ENCODE data around the gene PAX9.
"Not testable (repeated sequence)": the region's sequence is repeated elsewhere in the genome, so short reads cannot be mapped to it uniquely, and the experiment has no call there.

The PAX9 gene

DNA sequence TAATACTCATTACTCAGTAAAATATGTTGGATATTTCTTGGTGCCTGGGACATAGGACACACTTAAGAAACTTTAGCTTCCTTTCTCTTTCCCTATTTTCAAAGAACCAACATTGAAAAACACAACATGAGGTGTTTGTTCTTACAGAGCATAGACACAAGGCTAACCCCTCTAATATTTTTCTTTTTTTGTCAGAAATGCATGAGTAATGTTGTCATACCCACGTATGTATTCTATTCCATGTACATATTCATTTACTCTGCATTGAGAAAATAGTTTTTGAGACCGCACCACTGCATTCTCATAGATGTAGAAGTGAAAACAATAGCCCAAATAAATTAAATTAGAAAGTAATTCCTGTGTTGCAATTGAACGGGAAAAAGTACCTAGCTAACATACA lies 13.0 kb downstream of the PAX9 start:
- Mint-ChIP-seq H3K36me3 (ENCODE audit: low read depth) (no peaks in the 10 kb centered on the region), H3K9me3 (no peaks in the 10 kb centered on the region), H3K4me1 (ENCODE audit: low read depth) (no peaks in the 10 kb centered on the region), H3K4me3 (no peak overlapping the region), H3K27ac (no peak overlapping the region), H3K27me3 (ENCODE audit: low read depth) (peaks cover 8% of the 10 kb centered on the region)
- no peak for DNase-seq (ENCODE audit: low spot score)

DNA sequence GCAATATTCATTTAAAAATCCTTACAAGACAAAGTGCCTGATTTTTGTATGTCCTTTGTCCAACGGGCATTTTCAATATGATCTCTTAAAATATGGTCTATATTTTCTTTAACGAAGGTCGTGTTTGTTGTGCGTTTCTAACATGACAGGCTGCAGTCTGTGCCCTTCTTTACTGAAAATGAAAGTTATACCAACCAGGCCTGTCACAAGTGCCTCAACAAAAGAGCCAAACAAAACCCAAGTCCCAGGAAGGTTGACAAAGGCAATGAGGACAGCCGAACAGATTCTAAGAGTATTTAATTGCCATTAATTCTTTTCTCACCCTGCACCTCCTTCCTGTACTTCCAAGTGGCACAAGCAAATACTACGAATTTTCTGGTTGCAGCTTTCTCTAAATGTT lies 13.9 kb downstream of the PAX9 start:
- Mint-ChIP-seq H3K27ac (no peak overlapping the region), H3K4me1 (ENCODE audit: low read depth) (no peaks in the 10 kb centered on the region), H3K4me3 (no peak overlapping the region), H3K9me3 (no peaks in the 10 kb centered on the region), H3K36me3 (ENCODE audit: low read depth) (no peaks in the 10 kb centered on the region), H3K27me3 (ENCODE audit: low read depth) (peaks cover 8% of the 10 kb centered on the region)
- DNase-seq (ENCODE audit: low spot score), result no peak

DNA sequence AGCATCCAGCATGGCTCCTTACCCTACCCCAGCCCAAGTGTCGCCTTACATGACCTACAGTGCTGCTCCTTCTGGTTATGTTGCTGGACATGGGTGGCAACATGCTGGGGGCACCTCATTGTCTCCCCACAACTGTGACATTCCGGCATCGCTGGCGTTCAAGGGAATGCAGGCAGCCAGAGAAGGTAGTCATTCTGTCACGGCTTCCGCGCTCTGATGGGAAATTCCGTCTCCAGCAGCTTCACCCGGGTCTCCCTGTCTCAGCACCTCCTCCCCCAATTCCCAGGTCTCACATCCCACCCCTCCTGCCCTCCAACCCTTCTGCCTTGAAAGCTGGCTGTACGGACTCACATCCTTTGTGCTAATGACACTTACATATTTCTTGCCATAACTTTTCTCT lies 14.6 kb downstream of the PAX9 start:
- peaks cover 8% of the 10 kb centered on the region for H3K27me3 Mint-ChIP-seq (ENCODE audit: low read depth)
- H3K36me3 Mint-ChIP-seq (ENCODE audit: low read depth), result no peaks in the 10 kb centered on the region
- no peak overlapping the region for H3K27ac Mint-ChIP-seq

DNA sequence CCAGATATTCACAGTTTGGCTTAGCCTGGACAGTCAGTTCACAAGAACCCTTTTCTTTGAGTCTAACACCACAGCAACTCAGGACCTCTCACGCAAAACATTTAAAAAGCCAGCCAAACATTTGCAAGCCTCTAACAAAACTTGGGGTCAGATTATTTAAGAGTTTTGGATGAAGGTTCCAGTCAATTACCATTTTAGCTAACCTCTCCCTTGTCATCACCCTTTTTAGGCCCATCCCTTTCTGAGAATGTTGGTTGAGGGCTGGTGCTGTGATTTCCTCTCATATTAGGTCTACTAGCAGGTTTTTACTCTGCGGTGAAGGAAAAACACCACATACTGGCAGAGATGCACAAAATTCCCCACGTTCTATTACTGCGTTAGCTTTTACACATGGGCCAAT lies 20.7 kb downstream of the PAX9 start:
- H3K4me3 Mint-ChIP-seq, result no peak overlapping the region
- H3K36me3 Mint-ChIP-seq (ENCODE audit: low read depth), result no peaks in the 10 kb centered on the region
- H3K9me3 Mint-ChIP-seq, result no peaks in the 10 kb centered on the region
- no peak overlapping the region for H3K27ac Mint-ChIP-seq
- peaks cover under 1% of the 10 kb centered on the region for H3K27me3 Mint-ChIP-seq (ENCODE audit: low read depth)
- H3K4me1 Mint-ChIP-seq (ENCODE audit: low read depth), result no peaks in the 10 kb centered on the region
- no peak for DNase-seq (ENCODE audit: low spot score)

More for the DNA sequence above, 14.6 kb downstream of the PAX9 start:
- Mint-ChIP-seq H3K4me1 (ENCODE audit: low read depth) (no peaks in the 10 kb centered on the region), H3K9me3 (no peaks in the 10 kb centered on the region), H3K4me3 (no peak overlapping the region)
- DNase-seq (ENCODE audit: low spot score), result no peak

DNA sequence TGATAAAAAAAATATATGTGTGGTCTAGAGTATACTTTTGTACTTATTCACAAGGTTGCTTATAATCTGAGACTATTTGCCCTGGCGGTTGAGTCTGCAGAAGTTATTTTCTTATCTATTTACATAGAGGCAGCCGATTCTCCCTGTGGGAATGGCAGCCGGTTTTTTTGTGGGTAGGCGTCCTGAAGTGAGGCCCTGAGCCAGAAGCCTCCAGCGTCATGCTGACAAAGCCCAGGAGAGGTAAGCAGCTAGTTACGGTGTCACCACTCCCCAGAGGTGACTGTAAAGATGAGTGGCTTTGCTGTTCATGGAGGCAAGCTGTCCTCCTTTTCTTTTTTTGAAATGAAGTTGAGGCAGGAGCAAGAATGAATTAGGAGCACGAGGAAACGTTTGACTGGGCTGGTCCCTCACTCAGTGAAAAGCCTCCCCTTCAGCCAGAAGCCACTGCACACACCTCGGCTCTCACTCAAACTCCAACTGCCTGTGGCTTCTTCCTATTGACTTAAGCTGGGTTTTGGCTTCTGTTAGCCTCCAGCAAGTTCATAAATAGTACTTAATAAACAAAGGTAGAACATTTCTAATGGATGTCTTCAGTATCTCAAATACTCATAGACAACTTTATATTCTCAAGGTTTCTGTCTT lies 21.5 kb downstream of the PAX9 start:
- no peak for DNase-seq (ENCODE audit: low spot score)
- no peak overlapping the region for H3K27ac Mint-ChIP-seq
- no peaks in the 10 kb centered on the region for H3K4me1 Mint-ChIP-seq (ENCODE audit: low read depth)
- no peaks in the 10 kb centered on the region for H3K27me3 Mint-ChIP-seq (ENCODE audit: low read depth)
- H3K9me3 Mint-ChIP-seq, result no peaks in the 10 kb centered on the region
- H3K4me3 Mint-ChIP-seq, result no peak overlapping the region
- H3K36me3 Mint-ChIP-seq (ENCODE audit: low read depth), result no peaks in the 10 kb centered on the region

DNA sequence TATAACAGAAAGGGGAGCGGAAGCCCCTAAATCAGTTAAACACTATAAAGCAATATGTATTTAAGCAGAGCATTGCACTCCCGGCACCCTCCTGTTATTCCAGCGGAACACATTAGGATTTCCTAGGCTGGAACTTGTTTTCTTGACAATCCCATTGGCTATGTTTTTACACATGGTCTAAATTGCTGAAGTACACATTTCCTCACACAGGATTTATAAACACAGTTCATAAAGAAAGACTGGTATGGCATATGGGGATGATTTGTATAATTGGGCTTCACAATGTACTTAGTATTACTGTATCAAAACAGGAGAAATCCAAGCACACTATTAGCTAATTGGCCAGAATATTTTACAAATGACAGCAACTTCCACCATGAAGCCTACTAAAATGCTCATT lies 23.3 kb downstream of the PAX9 start:
- no peaks in the 10 kb centered on the region for H3K9me3 Mint-ChIP-seq
- H3K4me3 Mint-ChIP-seq, result no peak overlapping the region
- no peak for DNase-seq (ENCODE audit: low spot score)
- H3K36me3 Mint-ChIP-seq (ENCODE audit: low read depth), result no peaks in the 10 kb centered on the region
- H3K27ac Mint-ChIP-seq, result no peak overlapping the region
- H3K4me1 Mint-ChIP-seq (ENCODE audit: low read depth), result no peaks in the 10 kb centered on the region
- no peaks in the 10 kb centered on the region for H3K27me3 Mint-ChIP-seq (ENCODE audit: low read depth)

DNA sequence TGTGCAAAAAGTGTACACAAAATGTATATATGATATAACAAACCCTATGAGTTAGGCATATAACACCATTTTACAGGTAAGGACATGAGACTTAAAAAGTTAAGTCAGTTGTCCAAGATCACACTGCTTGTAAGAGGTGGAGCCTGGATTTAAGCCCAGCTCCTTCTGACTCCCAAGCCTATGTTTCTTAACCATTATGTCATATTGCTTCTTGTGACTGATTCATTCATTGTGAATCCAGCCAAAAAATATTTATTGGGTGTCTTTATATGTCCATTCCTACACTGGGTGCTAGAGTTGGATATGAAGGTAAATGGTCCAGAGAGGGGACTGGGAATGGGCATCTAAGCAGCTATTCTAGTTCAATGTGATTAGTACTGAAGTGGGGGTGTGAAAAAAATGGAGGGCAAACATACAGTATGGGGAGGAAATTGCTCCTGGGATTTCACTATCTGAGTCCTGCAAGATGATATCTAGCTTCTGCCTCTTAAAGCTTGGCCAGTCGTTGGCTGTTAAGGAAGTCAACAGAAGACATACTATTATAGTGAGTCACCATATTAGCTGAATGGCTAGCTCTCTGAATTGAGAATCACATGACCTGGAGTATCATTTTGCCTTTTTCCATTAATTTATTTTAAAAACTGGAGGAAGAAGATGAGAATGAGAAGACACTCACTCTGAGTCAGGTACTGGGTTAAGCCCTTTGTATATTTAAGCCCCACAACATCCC lies 28.8 kb downstream of the PAX9 start:
- Mint-ChIP-seq H3K36me3 (ENCODE audit: low read depth) (no peaks in the 10 kb centered on the region), H3K4me3 (no peak overlapping the region), H3K27ac (no peak overlapping the region), H3K27me3 (ENCODE audit: low read depth) (no peaks in the 10 kb centered on the region), H3K4me1 (ENCODE audit: low read depth) (no peaks in the 10 kb centered on the region), H3K9me3 (no peaks in the 10 kb centered on the region)
- DNase-seq (ENCODE audit: low spot score), result no peak

DNA sequence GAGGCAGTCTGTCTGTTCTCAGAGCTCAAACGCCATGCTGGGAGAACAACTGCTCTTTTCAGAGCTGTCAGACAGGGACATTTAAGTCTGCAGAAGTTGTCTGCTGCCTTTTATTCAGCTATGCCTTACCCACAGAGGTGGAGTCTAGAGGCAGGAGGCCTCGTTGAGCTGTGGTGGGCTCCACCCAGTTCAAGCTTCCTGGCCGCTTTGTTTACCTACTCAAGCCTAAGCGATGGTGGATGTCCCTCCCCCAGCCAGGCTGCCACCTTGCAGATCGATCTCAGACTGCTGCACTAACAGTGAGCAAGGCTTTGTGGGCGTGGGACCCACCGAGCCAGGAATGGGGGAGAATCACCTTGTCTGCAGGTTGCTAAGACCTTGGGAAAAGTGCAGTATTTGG lies 37.8 kb downstream of the PAX9 start:
- H3K27ac Mint-ChIP-seq; H3K27me3 Mint-ChIP-seq (ENCODE audit: low read depth); DNase-seq (ENCODE audit: low spot score); H3K4me3 Mint-ChIP-seq; H3K4me1 Mint-ChIP-seq (ENCODE audit: low read depth); H3K36me3 Mint-ChIP-seq (ENCODE audit: low read depth): not testable (repeated sequence)
- H3K9me3 Mint-ChIP-seq, result peaks cover 14% of the 10 kb centered on the region

DNA sequence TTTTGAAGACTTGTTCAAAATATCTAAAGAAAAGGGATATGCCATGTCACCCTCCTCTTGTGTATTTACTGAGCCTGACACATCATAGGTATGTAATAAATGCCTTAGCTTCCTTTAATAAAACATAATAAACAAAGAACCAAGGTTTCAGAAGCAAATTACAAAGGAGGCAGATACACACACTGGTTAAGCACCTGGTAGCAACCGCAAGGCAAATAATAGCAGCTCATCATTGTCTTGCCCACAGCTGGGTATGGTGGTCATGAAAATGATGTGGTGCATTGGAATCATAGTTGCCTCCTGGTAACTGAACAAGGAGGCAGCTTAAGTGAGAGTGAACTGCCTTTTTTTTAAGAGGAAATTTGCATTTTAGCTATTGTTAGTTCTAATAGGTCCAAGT lies 39.0 kb downstream of the PAX9 start:
- Mint-ChIP-seq H3K4me1 (ENCODE audit: low read depth) (no peaks in the 10 kb centered on the region), H3K36me3 (ENCODE audit: low read depth) (no peaks in the 10 kb centered on the region), H3K27ac (no peak overlapping the region), H3K9me3 (peaks cover 14% of the 10 kb centered on the region), H3K4me3 (no peak overlapping the region), H3K27me3 (ENCODE audit: low read depth) (no peaks in the 10 kb centered on the region)
- DNase-seq (ENCODE audit: low spot score), result no peak

DNA sequence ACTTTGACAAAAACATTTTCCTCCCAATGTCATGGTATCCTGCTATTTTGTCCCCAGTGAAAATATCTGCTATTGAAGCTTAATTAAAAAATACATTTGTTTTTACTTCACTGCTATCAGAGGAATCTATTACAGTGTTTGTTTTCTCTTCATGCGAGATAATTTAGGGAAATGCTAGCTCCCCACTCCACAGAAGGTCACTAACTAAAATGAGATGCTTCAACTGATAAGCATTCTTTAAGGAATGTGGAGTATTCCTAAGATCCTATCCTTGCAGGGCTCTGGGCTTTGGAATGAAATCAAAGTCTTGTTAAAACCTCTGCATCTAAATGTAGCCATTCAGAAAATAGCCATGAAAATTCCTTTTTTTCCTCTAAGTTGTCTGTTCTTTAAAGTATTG lies 39.5 kb downstream of the PAX9 start:
- no peaks in the 10 kb centered on the region for H3K4me1 Mint-ChIP-seq (ENCODE audit: low read depth)
- H3K27me3 Mint-ChIP-seq (ENCODE audit: low read depth), result no peaks in the 10 kb centered on the region
- DNase-seq (ENCODE audit: low spot score), result no peak
- H3K9me3 Mint-ChIP-seq, result peaks cover 14% of the 10 kb centered on the region
- no peak overlapping the region for H3K27ac Mint-ChIP-seq
- no peaks in the 10 kb centered on the region for H3K36me3 Mint-ChIP-seq (ENCODE audit: low read depth)
- H3K4me3 Mint-ChIP-seq, result no peak overlapping the region

DNA sequence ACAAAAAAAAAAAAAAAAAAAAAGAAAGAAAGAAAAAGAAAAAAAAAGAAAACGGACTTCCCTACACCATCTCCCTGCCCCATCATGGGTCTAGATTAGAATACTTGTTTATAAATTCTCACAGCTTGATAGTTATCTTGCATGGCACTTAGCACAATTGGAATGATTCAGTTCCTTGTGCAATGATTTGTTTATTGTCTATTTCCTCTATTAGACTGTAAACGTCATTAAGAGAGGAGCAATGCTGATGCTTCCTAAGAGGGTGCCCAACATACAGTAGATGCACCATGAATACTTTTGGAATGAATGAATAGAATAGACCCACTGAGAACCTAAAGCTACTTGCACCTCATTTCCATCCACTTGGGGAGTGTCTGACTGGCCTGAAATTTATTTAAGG lies 40.8 kb downstream of the PAX9 start:
- Mint-ChIP-seq H3K4me3 (no peak overlapping the region), H3K27ac (no peak overlapping the region), H3K9me3 (peaks cover 8% of the 10 kb centered on the region), H3K27me3 (ENCODE audit: low read depth) (no peaks in the 10 kb centered on the region), H3K36me3 (ENCODE audit: low read depth) (no peaks in the 10 kb centered on the region), H3K4me1 (ENCODE audit: low read depth) (no peaks in the 10 kb centered on the region)
- DNase-seq (ENCODE audit: low spot score), result no peak

DNA sequence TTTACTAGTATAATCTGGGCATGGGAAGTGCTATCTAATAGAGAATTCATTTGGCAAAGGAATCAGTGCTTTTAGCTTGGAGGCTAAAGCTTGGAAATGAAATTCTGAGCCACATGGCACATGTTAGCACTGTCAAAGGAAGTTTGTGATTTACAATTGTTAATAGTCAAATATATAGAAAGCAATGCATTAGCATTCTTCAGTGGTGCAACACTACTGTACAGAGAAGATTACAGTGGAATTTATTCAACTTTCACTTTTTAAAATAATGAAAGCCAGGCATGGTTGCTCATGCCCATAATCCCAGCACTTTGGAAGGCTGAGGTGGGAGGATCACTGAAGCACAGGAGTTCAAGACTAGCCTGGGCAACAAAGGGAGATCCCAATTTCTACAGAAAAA lies 45.9 kb downstream of the PAX9 start:
- Mint-ChIP-seq H3K27ac (no peak overlapping the region), H3K4me3 (no peak overlapping the region), H3K9me3 (peaks cover 5% of the 10 kb centered on the region), H3K4me1 (ENCODE audit: low read depth) (no peaks in the 10 kb centered on the region), H3K27me3 (ENCODE audit: low read depth) (no peaks in the 10 kb centered on the region), H3K36me3 (ENCODE audit: low read depth) (no peaks in the 10 kb centered on the region)
- DNase-seq (ENCODE audit: low spot score), result no peak

DNA sequence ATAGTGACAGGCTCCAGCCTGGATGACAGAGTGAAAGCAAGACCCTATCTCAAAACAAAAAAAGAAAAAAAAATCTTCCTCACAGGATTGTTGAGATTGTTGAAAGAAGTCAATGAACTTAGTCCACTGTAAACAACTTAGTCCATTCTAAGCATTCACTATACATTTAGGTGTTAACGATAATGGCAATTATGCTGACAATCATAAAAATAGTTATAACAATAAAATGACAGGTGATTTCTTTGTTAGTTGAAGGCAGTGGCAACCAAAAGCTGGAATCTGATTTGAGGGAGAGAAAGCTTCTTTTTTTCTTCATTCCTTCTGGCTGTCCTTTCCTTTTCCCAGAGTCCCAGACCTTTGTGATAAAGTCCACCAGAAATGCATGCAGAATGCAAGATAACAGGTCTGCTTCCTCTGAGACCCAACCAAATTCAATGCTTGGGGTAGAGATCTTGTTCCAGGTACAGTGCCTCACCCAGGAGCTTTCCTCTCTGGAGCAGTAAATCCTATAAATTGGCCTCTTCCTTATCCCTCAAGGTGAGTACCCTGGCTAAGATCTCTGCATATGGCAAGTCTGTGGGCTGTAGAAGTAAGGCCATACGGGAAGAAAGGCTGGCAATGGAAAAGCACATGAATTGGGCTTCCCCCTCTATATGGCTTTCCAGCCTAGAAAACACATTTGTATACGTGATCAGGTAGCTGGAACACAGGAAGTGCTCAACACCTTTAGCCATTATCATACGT lies 52.5 kb downstream of the PAX9 start:
- no peaks in the 10 kb centered on the region for H3K36me3 Mint-ChIP-seq (ENCODE audit: low read depth)

DNA sequence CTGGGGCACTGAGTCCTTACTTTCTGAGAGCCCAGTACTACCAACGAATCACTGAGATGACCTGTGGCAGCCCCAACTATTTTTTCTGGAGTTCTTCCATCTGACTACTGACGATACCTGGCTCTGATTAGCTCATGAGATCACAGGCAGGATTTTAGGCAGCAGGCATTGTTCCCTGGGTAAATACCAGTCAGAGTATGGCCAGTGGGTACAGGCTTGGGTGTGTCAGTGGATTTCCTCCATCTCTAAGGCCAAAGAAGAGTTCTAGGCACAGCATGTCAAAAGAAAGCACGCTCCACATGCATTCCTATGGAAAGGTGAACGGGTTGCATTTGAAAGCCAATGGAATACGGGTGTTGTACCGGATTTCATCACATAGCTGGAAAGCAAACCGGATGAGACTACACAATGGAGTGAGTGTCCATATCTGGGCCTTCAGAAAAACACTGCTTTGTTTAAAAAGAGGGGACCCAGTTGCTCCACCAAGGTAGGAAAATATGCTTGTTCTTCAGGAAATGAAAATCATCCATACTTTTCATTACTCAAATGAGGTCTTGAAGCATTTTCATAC lies 55.0 kb downstream of the PAX9 start:
- Mint-ChIP-seq H3K27me3 (ENCODE audit: low read depth) (no peaks in the 10 kb centered on the region), H3K4me1 (ENCODE audit: low read depth) (no peaks in the 10 kb centered on the region), H3K9me3 (no peaks in the 10 kb centered on the region), H3K27ac (no peak overlapping the region), H3K36me3 (ENCODE audit: low read depth) (no peaks in the 10 kb centered on the region), H3K4me3 (no peak overlapping the region)
- DNase-seq (ENCODE audit: low spot score), result no peak

More for the DNA sequence above, 52.5 kb downstream of the PAX9 start:
- Mint-ChIP-seq H3K27ac (no peak overlapping the region), H3K4me1 (ENCODE audit: low read depth) (no peaks in the 10 kb centered on the region), H3K27me3 (ENCODE audit: low read depth) (no peaks in the 10 kb centered on the region), H3K9me3 (no peaks in the 10 kb centered on the region), H3K4me3 (no peak overlapping the region)
- no peak for DNase-seq (ENCODE audit: low spot score)

Data from T-helper 2 cell treated with Interferon-gamma antibody and Interleukin-4, amounts not matched to agents 5 μg/mL and 100 μg/mL, for 36 hours (primary cell).